ENCODE results near the gene ZNF593. TPM values are rescaled to one million over a fixed set of nuclear protein-coding genes. Genes with fewer than 3 reads are reported as not detected.

ZNF593 gene
- total and polyA plus RNA-seq, 2 experiments from 2014 or later, result 26.2 to 108 TPM

DNA sequence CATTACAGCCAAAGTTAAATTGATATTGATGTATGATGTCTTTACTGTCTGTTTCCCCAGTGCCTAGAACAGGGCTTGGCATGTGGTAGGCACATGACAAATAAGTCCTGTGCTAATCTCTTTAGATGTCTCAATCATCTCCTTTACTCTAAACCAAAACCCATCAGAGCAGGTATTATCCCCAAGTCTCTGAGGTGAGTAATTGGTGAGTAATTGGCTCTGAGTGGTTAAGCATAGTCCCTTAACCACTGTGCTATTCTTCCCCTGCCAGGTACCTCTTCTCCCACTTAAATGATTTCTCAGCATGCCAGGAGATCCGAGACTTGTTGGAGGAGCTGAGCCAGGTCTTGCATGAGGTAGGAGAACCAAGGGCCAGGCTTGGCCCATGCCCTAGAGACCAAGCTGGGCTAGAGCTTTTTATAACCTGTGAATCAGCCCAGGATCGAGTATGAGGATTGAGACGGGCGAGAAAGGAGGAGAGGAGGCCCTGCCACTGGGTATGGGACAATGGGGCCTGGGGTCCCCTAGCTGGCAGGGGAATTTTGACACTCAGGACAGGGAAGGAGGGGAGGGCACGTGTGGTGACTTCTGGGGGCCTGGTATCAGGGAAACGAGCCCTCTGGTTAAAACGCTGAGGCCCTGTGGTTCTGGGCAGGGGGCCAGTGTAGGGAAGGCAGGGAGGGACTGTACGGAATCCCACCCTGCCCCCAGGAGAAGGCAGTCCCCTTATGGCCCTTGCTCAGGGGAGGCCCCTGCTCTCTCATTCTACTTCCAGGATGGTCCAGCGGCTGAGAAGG lies 12.1 kb downstream of the ZNF593 start:
- H3K4me2 ChIP-seq, result no peak overlapping the region
- H3K4me3 ChIP-seq, result no peak overlapping the region
- H3K27me3 Mint-ChIP-seq (ENCODE audit: insufficient read depth, low read depth, poor library complexity), result peaks cover 9% of the 10 kb centered on the region
- H3K27ac Mint-ChIP-seq, result no peak overlapping the region
- ATAC-seq (no peak), DNase-seq (ENCODE audit: low spot score) (no peak)
- no peak overlapping the region for H2AFZ ChIP-seq
- H3K79me2 ChIP-seq (replicated peaks; ENCODE audit: insufficient read depth), result no peaks in the 10 kb centered on the region
- no peaks in the 10 kb centered on the region for H3K9me3 Mint-ChIP-seq
- no peaks in the 10 kb centered on the region for H3K9me2 ChIP-seq (ENCODE audit: insufficient read depth)
- TF ChIP-seq, protein P1, sequence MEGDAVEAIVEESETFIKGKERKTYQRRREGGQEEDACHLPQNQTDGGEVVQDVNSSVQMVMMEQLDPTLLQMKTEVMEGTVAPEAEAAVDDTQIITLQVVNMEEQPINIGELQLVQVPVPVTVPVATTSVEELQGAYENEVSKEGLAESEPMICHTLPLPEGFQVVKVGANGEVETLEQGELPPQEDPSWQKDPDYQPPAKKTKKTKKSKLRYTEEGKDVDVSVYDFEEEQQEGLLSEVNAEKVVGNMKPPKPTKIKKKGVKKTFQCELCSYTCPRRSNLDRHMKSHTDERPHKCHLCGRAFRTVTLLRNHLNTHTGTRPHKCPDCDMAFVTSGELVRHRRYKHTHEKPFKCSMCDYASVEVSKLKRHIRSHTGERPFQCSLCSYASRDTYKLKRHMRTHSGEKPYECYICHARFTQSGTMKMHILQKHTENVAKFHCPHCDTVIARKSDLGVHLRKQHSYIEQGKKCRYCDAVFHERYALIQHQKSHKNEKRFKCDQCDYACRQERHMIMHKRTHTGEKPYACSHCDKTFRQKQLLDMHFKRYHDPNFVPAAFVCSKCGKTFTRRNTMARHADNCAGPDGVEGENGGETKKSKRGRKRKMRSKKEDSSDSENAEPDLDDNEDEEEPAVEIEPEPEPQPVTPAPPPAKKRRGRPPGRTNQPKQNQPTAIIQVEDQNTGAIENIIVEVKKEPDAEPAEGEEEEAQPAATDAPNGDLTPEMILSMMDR (conservative IDR thresholded peaks at IDR 0.05; ENCODE audit: low read depth in 2 of 2), result no peak
- TF ChIP-seq EZH2 (IDR thresholded peaks at IDR 0.05; ENCODE audit: low read depth, unreplicated experiment) (no peak), JUNB (IDR thresholded peaks at IDR 0.05; ENCODE audit: unreplicated experiment) (no peak), STAT1 (IDR thresholded peaks at IDR 0.05; ENCODE audit: unreplicated experiment) (no peak), ZNF114 (CRISPR knock-in tag; IDR thresholded peaks at IDR 0.05) (no peak), ZNF331 (CRISPR knock-in tag; IDR thresholded peaks at IDR 0.05; ENCODE audit: low read depth) (no peak), CREB1 (CRISPR knock-in tag; IDR thresholded peaks at IDR 0.05; ENCODE audit: low read depth) (no peak), POLR2AphosphoS5 (IDR thresholded peaks at IDR 0.05; ENCODE audit: low read depth) (no peak), EZH2phosphoT487 (IDR thresholded peaks at IDR 0.05; ENCODE audit: unreplicated experiment) (no peak), NANOG (IDR thresholded peaks at IDR 0.05; ENCODE audit: borderline replicate concordance) (no peak)
- TF ChIP-seq, protein P2, sequence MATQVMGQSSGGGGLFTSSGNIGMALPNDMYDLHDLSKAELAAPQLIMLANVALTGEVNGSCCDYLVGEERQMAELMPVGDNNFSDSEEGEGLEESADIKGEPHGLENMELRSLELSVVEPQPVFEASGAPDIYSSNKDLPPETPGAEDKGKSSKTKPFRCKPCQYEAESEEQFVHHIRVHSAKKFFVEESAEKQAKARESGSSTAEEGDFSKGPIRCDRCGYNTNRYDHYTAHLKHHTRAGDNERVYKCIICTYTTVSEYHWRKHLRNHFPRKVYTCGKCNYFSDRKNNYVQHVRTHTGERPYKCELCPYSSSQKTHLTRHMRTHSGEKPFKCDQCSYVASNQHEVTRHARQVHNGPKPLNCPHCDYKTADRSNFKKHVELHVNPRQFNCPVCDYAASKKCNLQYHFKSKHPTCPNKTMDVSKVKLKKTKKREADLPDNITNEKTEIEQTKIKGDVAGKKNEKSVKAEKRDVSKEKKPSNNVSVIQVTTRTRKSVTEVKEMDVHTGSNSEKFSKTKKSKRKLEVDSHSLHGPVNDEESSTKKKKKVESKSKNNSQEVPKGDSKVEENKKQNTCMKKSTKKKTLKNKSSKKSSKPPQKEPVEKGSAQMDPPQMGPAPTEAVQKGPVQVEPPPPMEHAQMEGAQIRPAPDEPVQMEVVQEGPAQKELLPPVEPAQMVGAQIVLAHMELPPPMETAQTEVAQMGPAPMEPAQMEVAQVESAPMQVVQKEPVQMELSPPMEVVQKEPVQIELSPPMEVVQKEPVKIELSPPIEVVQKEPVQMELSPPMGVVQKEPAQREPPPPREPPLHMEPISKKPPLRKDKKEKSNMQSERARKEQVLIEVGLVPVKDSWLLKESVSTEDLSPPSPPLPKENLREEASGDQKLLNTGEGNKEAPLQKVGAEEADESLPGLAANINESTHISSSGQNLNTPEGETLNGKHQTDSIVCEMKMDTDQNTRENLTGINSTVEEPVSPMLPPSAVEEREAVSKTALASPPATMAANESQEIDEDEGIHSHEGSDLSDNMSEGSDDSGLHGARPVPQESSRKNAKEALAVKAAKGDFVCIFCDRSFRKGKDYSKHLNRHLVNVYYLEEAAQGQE (IDR thresholded peaks at IDR 0.05; ENCODE audit: unreplicated experiment), result no peak
- TF ChIP-seq, protein P3, sequence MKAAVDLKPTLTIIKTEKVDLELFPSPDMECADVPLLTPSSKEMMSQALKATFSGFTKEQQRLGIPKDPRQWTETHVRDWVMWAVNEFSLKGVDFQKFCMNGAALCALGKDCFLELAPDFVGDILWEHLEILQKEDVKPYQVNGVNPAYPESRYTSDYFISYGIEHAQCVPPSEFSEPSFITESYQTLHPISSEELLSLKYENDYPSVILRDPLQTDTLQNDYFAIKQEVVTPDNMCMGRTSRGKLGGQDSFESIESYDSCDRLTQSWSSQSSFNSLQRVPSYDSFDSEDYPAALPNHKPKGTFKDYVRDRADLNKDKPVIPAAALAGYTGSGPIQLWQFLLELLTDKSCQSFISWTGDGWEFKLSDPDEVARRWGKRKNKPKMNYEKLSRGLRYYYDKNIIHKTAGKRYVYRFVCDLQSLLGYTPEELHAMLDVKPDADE (IDR thresholded peaks at IDR 0.05), result no peak
- TF ChIP-seq, protein P4, sequence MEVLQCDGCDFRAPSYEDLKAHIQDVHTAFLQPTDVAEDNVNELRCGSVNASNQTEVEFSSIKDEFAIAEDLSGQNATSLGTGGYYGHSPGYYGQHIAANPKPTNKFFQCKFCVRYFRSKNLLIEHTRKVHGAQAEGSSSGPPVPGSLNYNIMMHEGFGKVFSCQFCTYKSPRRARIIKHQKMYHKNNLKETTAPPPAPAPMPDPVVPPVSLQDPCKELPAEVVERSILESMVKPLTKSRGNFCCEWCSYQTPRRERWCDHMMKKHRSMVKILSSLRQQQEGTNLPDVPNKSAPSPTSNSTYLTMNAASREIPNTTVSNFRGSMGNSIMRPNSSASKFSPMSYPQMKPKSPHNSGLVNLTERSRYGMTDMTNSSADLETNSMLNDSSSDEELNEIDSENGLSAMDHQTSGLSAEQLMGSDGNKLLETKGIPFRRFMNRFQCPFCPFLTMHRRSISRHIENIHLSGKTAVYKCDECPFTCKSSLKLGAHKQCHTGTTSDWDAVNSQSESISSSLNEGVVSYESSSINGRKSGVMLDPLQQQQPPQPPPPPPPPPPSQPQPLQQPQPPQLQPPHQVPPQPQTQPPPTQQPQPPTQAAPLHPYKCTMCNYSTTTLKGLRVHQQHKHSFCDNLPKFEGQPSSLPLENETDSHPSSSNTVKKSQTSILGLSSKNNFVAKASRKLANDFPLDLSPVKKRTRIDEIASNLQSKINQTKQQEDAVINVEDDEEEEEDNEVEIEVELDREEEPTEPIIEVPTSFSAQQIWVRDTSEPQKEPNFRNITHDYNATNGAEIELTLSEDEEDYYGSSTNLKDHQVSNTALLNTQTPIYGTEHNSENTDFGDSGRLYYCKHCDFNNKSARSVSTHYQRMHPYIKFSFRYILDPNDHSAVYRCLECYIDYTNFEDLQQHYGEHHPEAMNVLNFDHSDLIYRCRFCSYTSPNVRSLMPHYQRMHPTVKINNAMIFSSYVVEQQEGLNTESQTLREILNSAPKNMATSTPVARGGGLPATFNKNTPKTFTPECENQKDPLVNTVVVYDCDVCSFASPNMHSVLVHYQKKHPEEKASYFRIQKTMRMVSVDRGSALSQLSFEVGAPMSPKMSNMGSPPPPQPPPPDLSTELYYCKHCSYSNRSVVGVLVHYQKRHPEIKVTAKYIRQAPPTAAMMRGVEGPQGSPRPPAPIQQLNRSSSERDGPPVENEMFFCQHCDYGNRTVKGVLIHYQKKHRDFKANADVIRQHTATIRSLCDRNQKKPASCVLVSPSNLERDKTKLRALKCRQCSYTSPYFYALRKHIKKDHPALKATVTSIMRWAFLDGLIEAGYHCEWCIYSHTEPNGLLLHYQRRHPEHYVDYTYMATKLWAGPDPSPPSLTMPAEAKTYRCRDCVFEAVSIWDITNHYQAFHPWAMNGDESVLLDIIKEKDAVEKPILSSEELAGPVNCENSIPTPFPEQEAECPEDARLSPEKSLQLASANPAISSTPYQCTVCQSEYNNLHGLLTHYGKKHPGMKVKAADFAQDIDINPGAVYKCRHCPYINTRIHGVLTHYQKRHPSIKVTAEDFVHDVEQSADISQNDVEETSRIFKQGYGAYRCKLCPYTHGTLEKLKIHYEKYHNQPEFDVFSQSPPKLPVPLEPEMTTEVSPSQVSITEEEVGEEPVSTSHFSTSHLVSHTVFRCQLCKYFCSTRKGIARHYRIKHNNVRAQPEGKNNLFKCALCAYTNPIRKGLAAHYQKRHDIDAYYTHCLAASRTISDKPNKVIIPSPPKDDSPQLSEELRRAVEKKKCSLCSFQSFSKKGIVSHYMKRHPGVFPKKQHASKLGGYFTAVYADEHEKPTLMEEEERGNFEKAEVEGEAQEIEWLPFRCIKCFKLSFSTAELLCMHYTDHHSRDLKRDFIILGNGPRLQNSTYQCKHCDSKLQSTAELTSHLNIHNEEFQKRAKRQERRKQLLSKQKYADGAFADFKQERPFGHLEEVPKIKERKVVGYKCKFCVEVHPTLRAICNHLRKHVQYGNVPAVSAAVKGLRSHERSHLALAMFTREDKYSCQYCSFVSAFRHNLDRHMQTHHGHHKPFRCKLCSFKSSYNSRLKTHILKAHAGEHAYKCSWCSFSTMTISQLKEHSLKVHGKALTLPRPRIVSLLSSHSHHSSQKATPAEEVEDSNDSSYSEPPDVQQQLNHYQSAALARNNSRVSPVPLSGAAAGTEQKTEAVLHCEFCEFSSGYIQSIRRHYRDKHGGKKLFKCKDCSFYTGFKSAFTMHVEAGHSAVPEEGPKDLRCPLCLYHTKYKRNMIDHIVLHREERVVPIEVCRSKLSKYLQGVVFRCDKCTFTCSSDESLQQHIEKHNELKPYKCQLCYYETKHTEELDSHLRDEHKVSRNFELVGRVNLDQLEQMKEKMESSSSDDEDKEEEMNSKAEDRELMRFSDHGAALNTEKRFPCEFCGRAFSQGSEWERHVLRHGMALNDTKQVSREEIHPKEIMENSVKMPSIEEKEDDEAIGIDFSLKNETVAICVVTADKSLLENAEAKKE (CRISPR knock-in tag; IDR thresholded peaks at IDR 0.05), result no peak
- peaks cover 10% of the 10 kb centered on the region for H3K36me3 Mint-ChIP-seq (ENCODE audit: low read depth)
- H3F3A ChIP-seq (replicated peaks; ENCODE audit: low read depth), result peaks cover 3% of the 10 kb centered on the region; the same call in 1 of the 2 replicates
- no peak overlapping the region for H3K27ac ChIP-seq (ENCODE audit: low read depth)
- H3K4me1 ChIP-seq (ENCODE audit: insufficient read depth), result no peaks in the 10 kb centered on the region; the same call in 1 of the 2 replicates
- no peak overlapping the region for H3K4me3 Mint-ChIP-seq
- H3K27me3 ChIP-seq (ENCODE audit: insufficient read depth), result no peaks in the 10 kb centered on the region
- H3K4me1 Mint-ChIP-seq, result peaks cover 10% of the 10 kb centered on the region; the same call in 2 of the 3 replicates
- no peaks in the 10 kb centered on the region for H3K36me3 ChIP-seq (ENCODE audit: insufficient read depth)
- no peaks in the 10 kb centered on the region; the same call in 1 of the 2 replicates for H4K20me1 ChIP-seq (replicated peaks; ENCODE audit: insufficient read depth)
